SK-N-SH treated with all-trans-retinoic acid at 6 μM for 48 hours (cell line): Measurements from ENCODE around the gene CCRL2.

Experiments used
- ATAC-seq: fragments of 200-7000 bp; cut with Tn5 transposase; 3 replicates; pipeline ENCODE4 v1.9.1; 2020; ENCODE audit warnings: mild to moderate bottlenecking, moderate library complexity
- ARNTL ChIP-seq: fragments of 450-650 bp; formaldehyde crosslinking; IDR thresholded peaks from 2 replicates; pipeline ENCODE4 v1.5.0; 2020; ENCODE audit warnings: low read depth, mild to moderate bottlenecking, moderate library complexity, borderline replicate concordance
- BACH2 ChIP-seq: fragments of 250-450 bp; sonication (Bioruptor Pico); IDR thresholded peaks from 2 replicates; pipeline ENCODE4 v1.9.0; 2021; ENCODE audit warnings: mild to moderate bottlenecking, borderline replicate concordance
- CSDC2 ChIP-seq: fragments of 250-450 bp; sonication (Bioruptor Pico); IDR thresholded peaks from 2 replicates; pipeline ENCODE4 v1.5.0; 2020; ENCODE audit warnings: mild to moderate bottlenecking, moderate library complexity
- ESRRG ChIP-seq: fragments of 250-450 bp; sonication (Bioruptor Pico); IDR thresholded peaks from 2 replicates; pipeline ENCODE4 v1.6.1; 2021; ENCODE audit warnings: mild to moderate bottlenecking
- GLIS3 ChIP-seq: fragments of 250-450 bp; sonication (Bioruptor Pico); IDR thresholded peaks from 2 replicates; pipeline ENCODE4 v1.5.0; 2020; ENCODE audit warnings: mild to moderate bottlenecking, moderate library complexity
- ISL1 ChIP-seq: fragments of 250-450 bp; sonication (Bioruptor Pico); IDR thresholded peaks from 2 replicates; pipeline ENCODE4 v2.1.2; 2022; ENCODE audit warnings: mild to moderate bottlenecking, moderate library complexity
- OSR1 ChIP-seq: fragments of 250-450 bp; sonication (Bioruptor Pico); IDR thresholded peaks from 2 replicates; pipeline ENCODE4 v1.8.0; 2022; ENCODE audit warnings: moderate library complexity, mild to moderate bottlenecking, inconsistent platforms
- PPARA ChIP-seq: fragments of 250-450 bp; sonication (Bioruptor Pico); IDR thresholded peaks from 2 replicates; pipeline ENCODE4 v1.5.0; 2020; ENCODE audit warnings: mild to moderate bottlenecking, borderline replicate concordance
- RARB ChIP-seq: fragments of 250-450 bp; sonication (Bioruptor Pico); IDR thresholded peaks from 2 replicates; pipeline ENCODE4 v1.8.0; 2021; ENCODE audit warnings: mild to moderate bottlenecking, moderate library complexity
- SNAI2 ChIP-seq: fragments of 250-450 bp; sonication (Bioruptor Pico); IDR thresholded peaks from 2 replicates; pipeline ENCODE4 v1.5.0; 2020; ENCODE audit warnings: mild to moderate bottlenecking, moderate library complexity
- TCF4 ChIP-seq: fragments of 250-450 bp; sonication (Bioruptor Pico); IDR thresholded peaks from 2 replicates; pipeline ENCODE4 v1.8.0; 2021; ENCODE audit warnings: mild to moderate bottlenecking, moderate library complexity, borderline replicate concordance
- TOX ChIP-seq: fragments of 250-450 bp; sonication (Bioruptor Pico); IDR thresholded peaks from 2 replicates; pipeline ENCODE4 v1.8.0; 2021; ENCODE audit warnings: mild to moderate bottlenecking, moderate library complexity, borderline replicate concordance
- ZC3H10 ChIP-seq: fragments of 250-450 bp; sonication (Bioruptor Pico); IDR thresholded peaks from 2 replicates; pipeline ENCODE4 v1.5.1; 2021; ENCODE audit warnings: mild to moderate bottlenecking, moderate library complexity
- ZFP3 ChIP-seq: fragments of 250-450 bp; sonication (Bioruptor Pico); IDR thresholded peaks from 2 replicates; pipeline ENCODE4 v1.5.0; 2020; ENCODE audit warnings: mild to moderate bottlenecking, moderate library complexity
- ZFP30 ChIP-seq: fragments of 450-650 bp; formaldehyde crosslinking; IDR thresholded peaks from 2 replicates; pipeline ENCODE4 v1.5.0; 2022; ENCODE audit warnings: mild to moderate bottlenecking, moderate library complexity
- ZNF70 ChIP-seq: fragments of 450-650 bp; formaldehyde crosslinking; IDR thresholded peaks from 2 replicates; pipeline ENCODE4 v1.5.0; 2020; ENCODE audit warnings: mild to moderate bottlenecking, moderate library complexity
- ZNF8 ChIP-seq: fragments of 450-650 bp; formaldehyde crosslinking; IDR thresholded peaks from 2 replicates; pipeline ENCODE4 v1.5.0; 2020; ENCODE audit warnings: mild to moderate bottlenecking, moderate library complexity
- TF ChIP-seq, protein P1 (sequence below): fragments of 250-450 bp; sonication (Bioruptor Pico); IDR thresholded peaks from 2 replicates; pipeline ENCODE4 v1.5.0; 2020; ENCODE audit warnings: mild to moderate bottlenecking, moderate library complexity
- TF ChIP-seq, protein P2 (sequence below): fragments of 250-450 bp; sonication (Bioruptor Pico); IDR thresholded peaks from 2 replicates; pipeline ENCODE4 v1.5.1; 2020; ENCODE audit warnings: low read depth, mild to moderate bottlenecking, moderate library complexity
- TF ChIP-seq, protein P3 (sequence below): fragments of 250-450 bp; sonication (Bioruptor Pico); IDR thresholded peaks from 2 replicates; pipeline ENCODE4 v1.5.1; 2021; ENCODE audit warnings: mild to moderate bottlenecking, moderate library complexity
- TF ChIP-seq, protein P4 (sequence below): fragments of 250-450 bp; sonication (Bioruptor Pico); IDR thresholded peaks from 2 replicates; pipeline ENCODE4 v1.8.0; 2021; ENCODE audit warnings: low read depth, mild to moderate bottlenecking, moderate library complexity, borderline replicate concordance

The CCRL2 gene

DNA sequence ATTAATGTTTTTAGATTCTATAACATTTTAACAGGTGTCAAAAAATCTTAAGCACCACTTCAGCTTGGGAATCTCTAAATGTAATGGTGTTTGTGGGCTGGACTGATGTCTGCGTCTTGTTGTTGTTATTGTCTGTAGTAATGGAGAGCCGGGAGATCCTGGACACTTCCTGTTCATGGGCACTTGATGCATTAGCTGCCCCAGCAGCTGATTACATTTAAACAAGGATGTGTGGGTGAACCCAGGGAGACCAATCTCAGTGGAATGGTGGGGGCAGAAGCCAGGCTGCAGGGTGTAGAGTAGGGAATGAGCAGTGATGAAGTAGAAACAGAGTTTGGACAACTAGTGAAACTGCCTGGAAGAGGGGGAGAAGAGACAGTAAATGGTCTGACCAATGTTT, 8.0 kb upstream of the CCRL2 start:
- TF ChIP-seq GLIS3 (CRISPR knock-in tag): no peak
- TF ChIP-seq ZNF70: no peak
- TF ChIP-seq, protein P1, sequence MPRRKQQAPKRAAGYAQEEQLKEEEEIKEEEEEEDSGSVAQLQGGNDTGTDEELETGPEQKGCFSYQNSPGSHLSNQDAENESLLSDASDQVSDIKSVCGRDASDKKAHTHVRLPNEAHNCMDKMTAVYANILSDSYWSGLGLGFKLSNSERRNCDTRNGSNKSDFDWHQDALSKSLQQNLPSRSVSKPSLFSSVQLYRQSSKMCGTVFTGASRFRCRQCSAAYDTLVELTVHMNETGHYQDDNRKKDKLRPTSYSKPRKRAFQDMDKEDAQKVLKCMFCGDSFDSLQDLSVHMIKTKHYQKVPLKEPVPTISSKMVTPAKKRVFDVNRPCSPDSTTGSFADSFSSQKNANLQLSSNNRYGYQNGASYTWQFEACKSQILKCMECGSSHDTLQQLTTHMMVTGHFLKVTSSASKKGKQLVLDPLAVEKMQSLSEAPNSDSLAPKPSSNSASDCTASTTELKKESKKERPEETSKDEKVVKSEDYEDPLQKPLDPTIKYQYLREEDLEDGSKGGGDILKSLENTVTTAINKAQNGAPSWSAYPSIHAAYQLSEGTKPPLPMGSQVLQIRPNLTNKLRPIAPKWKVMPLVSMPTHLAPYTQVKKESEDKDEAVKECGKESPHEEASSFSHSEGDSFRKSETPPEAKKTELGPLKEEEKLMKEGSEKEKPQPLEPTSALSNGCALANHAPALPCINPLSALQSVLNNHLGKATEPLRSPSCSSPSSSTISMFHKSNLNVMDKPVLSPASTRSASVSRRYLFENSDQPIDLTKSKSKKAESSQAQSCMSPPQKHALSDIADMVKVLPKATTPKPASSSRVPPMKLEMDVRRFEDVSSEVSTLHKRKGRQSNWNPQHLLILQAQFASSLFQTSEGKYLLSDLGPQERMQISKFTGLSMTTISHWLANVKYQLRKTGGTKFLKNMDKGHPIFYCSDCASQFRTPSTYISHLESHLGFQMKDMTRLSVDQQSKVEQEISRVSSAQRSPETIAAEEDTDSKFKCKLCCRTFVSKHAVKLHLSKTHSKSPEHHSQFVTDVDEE: no peak
- TF ChIP-seq, all 23 proteins: peak for 0
- ATAC-seq: no peak

DNA sequence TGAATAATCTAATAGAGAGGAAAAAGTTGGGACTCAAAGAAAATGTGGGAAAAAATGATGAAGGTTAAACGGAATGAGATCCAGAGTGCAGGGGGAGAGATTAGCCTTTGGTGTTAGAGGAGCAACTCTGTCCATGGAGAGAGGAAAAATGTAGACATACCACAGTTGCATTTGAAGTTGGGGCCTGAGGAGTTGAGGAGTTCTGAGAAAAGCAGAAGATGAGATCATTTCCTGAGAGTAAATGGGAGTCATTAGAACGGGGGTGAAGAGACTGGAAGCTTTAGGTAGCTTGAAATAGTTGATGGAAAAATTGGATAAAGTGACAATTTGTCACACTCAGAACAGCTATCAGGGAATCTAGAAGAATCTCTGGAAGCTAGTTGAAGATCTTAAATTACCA, 7.5 kb upstream of the CCRL2 start:
- TF ChIP-seq ARNTL (CRISPR knock-in tag) (no peak), GLIS3 (CRISPR knock-in tag) (no peak), ZC3H10 (CRISPR knock-in tag) (no peak), RARB (CRISPR knock-in tag) (no peak), ZFP3 (CRISPR knock-in tag) (no peak), TCF4 (CRISPR knock-in tag) (no peak), ZNF70 (no peak), ESRRG (CRISPR knock-in tag) (no peak), SNAI2 (CRISPR knock-in tag) (no peak), PPARA (no peak), OSR1 (CRISPR knock-in tag) (no peak)
- TF ChIP-seq, protein P2, sequence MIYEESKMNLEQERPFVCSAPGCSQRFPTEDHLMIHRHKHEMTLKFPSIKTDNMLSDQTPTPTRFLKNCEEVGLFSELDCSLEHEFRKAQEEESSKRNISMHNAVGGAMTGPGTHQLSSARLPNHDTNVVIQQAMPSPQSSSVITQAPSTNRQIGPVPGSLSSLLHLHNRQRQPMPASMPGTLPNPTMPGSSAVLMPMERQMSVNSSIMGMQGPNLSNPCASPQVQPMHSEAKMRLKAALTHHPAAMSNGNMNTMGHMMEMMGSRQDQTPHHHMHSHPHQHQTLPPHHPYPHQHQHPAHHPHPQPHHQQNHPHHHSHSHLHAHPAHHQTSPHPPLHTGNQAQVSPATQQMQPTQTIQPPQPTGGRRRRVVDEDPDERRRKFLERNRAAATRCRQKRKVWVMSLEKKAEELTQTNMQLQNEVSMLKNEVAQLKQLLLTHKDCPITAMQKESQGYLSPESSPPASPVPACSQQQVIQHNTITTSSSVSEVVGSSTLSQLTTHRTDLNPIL (CRISPR knock-in tag): no peak
- TF ChIP-seq, protein P3, sequence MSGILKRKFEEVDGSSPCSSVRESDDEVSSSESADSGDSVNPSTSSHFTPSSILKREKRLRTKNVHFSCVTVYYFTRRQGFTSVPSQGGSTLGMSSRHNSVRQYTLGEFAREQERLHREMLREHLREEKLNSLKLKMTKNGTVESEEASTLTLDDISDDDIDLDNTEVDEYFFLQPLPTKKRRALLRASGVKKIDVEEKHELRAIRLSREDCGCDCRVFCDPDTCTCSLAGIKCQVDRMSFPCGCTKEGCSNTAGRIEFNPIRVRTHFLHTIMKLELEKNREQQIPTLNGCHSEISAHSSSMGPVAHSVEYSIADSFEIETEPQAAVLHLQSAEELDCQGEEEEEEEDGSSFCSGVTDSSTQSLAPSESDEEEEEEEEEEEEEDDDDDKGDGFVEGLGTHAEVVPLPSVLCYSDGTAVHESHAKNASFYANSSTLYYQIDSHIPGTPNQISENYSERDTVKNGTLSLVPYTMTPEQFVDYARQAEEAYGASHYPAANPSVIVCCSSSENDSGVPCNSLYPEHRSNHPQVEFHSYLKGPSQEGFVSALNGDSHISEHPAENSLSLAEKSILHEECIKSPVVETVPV (CRISPR knock-in tag): no peak
- no peak for ATAC-seq

DNA sequence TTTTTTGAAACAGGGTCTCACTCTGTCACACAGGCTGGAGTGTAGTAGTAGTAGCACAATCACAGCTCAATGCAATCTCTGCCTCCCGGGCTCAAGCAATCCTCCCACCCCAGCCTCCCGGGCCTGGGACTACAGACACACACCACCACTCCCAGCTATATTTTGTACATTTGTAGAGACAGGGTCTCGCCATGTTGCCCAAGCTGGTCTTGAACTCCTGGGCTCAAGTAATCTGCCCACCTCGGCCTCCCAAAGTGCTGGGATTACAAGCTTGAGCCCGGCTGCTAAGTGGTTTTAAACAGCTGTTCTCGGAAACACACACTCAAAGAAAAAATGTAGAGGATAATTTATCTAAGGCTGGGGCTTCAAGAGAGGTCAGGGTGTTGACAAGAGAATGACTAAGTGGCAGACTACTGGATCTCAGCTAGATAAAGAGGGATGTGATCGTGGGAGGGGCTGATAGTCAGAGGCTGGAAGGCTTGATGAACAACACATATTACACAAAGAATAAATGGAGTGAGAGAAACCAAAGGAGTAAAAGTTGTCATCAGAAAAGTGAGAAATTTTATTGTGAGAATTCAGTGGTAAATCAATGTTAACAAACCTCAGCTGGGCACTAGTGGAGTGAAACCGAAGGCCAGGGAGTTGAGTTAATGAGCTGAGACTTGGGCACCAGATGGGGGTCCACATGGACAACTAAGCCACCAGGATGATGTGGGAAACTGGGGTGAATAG, 6.9 kb upstream of the CCRL2 start:
- ATAC-seq: no peak
- no peak for TF ChIP-seq TOX (CRISPR knock-in tag)
- no peak for TF ChIP-seq OSR1 (CRISPR knock-in tag)
- TF ChIP-seq, protein P2 (CRISPR knock-in tag): no peak
- no peak for TF ChIP-seq SNAI2 (CRISPR knock-in tag)
- no peak for TF ChIP-seq ARNTL (CRISPR knock-in tag)
- TF ChIP-seq ZC3H10 (CRISPR knock-in tag): no peak

DNA sequence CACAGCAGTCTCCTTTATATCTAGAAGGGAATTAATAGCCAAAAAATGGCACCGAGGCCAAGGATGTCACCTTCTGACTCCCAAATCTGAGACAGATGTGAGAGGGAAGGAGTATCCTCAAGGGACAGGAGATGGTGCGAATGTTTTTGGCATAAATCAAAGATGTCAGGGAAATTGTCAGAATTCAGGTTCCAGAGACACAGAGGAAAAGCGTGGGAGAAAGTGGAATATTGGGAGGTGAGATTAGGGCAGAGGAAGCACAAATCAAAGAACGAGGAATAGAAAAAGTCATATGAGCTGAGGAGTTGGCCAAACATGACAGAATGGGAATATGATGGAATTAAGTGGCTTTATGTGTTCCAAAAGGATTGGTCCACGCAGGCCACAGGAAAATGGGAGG, 6.2 kb upstream of the CCRL2 start:
- ATAC-seq: no peak
- TF ChIP-seq ZFP30 (CRISPR knock-in tag) (no peak), BACH2 (CRISPR knock-in tag) (no peak), ZC3H10 (CRISPR knock-in tag) (no peak), PPARA (no peak), ZFP3 (CRISPR knock-in tag) (no peak), ARNTL (CRISPR knock-in tag) (no peak), CSDC2 (CRISPR knock-in tag) (no peak), ISL1 (CRISPR knock-in tag) (no peak), ZNF8 (CRISPR knock-in tag) (no peak), ZNF70 (no peak), RARB (CRISPR knock-in tag) (no peak), ESRRG (CRISPR knock-in tag) (no peak)
- TF ChIP-seq, protein P4, sequence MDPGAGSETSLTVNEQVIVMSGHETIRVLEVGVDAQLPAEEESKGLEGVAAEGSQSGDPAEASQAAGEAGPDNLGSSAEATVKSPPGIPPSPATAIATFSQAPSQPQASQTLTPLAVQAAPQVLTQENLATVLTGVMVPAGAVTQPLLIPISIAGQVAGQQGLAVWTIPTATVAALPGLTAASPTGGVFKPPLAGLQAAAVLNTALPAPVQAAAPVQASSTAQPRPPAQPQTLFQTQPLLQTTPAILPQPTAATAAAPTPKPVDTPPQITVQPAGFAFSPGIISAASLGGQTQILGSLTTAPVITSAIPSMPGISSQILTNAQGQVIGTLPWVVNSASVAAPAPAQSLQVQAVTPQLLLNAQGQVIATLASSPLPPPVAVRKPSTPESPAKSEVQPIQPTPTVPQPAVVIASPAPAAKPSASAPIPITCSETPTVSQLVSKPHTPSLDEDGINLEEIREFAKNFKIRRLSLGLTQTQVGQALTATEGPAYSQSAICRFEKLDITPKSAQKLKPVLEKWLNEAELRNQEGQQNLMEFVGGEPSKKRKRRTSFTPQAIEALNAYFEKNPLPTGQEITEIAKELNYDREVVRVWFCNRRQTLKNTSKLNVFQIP (CRISPR knock-in tag): no peak
- TF ChIP-seq, protein P3 (CRISPR knock-in tag): no peak
- TF ChIP-seq, protein P1: no peak
